Measurements from ENCODE around the gene FGGY.

DNA sequence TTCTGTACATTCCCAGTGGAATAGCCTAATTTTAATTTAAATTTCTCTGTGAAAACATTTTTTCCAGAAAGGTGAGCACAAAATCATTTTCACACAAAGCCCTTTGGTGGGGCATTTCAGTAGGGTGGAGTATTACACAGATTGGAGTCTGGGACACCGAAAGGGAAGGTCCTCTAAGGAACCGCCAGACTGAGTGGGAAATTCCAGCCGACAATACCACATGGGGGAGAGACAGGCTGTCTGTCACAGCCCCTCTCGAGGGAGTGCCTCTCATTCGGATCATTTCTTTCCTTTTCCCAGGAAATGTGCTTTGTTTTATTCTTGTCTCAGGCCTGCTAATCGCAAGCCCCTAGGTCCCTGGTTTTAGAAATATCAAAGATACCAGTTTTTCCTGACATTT is 367.3 kb downstream of the FGGY start:
- TF ChIP-seq, protein P1, sequence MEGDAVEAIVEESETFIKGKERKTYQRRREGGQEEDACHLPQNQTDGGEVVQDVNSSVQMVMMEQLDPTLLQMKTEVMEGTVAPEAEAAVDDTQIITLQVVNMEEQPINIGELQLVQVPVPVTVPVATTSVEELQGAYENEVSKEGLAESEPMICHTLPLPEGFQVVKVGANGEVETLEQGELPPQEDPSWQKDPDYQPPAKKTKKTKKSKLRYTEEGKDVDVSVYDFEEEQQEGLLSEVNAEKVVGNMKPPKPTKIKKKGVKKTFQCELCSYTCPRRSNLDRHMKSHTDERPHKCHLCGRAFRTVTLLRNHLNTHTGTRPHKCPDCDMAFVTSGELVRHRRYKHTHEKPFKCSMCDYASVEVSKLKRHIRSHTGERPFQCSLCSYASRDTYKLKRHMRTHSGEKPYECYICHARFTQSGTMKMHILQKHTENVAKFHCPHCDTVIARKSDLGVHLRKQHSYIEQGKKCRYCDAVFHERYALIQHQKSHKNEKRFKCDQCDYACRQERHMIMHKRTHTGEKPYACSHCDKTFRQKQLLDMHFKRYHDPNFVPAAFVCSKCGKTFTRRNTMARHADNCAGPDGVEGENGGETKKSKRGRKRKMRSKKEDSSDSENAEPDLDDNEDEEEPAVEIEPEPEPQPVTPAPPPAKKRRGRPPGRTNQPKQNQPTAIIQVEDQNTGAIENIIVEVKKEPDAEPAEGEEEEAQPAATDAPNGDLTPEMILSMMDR (IDR thresholded peaks at IDR 0.05), result no peak
- TF ChIP-seq POLR2AphosphoS5 (IDR thresholded peaks at IDR 0.05), result no peak
